GM23338 (cell line): Measurements from ENCODE around the gene IKBKE. TPM values are rescaled to one million over a fixed set of nuclear protein-coding genes. Genes with fewer than 3 reads are reported as not detected.

Experiments
- ATAC-seq: fragments of 200-7000 bp; cut with Tn5 transposase; 3 replicates; pipeline ENCODE4 v1.9.1; 2020
- DNase-seq: peaks from one replicate; pipeline ENCODE4 v3.0.0-alpha.2; 2015; ENCODE audit warnings: low spot score
- H2AFZ ChIP-seq: fragments of 200-600 bp; sonication (generic); 2 replicates; pipeline ENCODE4 v1.8.0; 2016; ENCODE audit warnings: antibody characterized with exemption, mild to moderate bottlenecking, moderate library complexity
- H3F3A ChIP-seq: fragments of 200-600 bp; sonication (generic); replicated peaks from 2 replicates; pipeline ENCODE4 v1.8.0; 2017; ENCODE audit warnings: antibody characterized with exemption, mixed run types, low read depth
- H3K27ac ChIP-seq: fragments of 200-600 bp; sonication (generic); 2 replicates; pipeline ENCODE4 v1.6.1; 2016; ENCODE audit warnings: low read depth
- H3K27me3 ChIP-seq: fragments of 200-600 bp; sonication (generic); 2 replicates; pipeline ENCODE4 v1.8.0; 2016; ENCODE audit warnings: mild to moderate bottlenecking, mixed run types, moderate library complexity; ENCODE audit not compliant: insufficient read depth
- H3K36me3 ChIP-seq: fragments of 200-600 bp; sonication (generic); 2 replicates; pipeline ENCODE4 v1.8.0; 2016; ENCODE audit warnings: mild to moderate bottlenecking; ENCODE audit not compliant: insufficient read depth
- H3K4me1 ChIP-seq: fragments of 200-600 bp; sonication (generic); 2 replicates; pipeline ENCODE4 v1.8.0; 2016; ENCODE audit warnings: mild to moderate bottlenecking, moderate library complexity; ENCODE audit not compliant: insufficient read depth
- H3K4me2 ChIP-seq: fragments of 200-600 bp; sonication (generic); 2 replicates; pipeline ENCODE4 v1.7.1; 2017; ENCODE audit warnings: mixed run types
- H3K4me3 ChIP-seq: fragments of 200-600 bp; sonication (generic); 2 replicates; pipeline ENCODE4 v1.6.1; 2016; ENCODE audit warnings: mixed run types
- H3K79me2 ChIP-seq: fragments of 200-600 bp; sonication (generic); replicated peaks from 2 replicates; pipeline ENCODE4 v1.8.0; 2017; ENCODE audit warnings: mild to moderate bottlenecking; ENCODE audit not compliant: insufficient read depth
- H3K9me2 ChIP-seq: fragments of 200-600 bp; sonication (generic); 2 replicates; pipeline ENCODE4 v1.8.0; 2017; ENCODE audit not compliant: insufficient read depth
- H4K20me1 ChIP-seq: fragments of 200-600 bp; sonication (generic); replicated peaks from 2 replicates; pipeline ENCODE4 v1.8.0; 2017; ENCODE audit warnings: mild to moderate bottlenecking; ENCODE audit not compliant: insufficient read depth
- H3K27ac Mint-ChIP-seq: 2 replicates; pipeline ENCODE4 v1.8.0; 2020; ENCODE audit warnings: inconsistent platforms, mild to moderate bottlenecking, moderate library complexity, mixed read lengths
- H3K27me3 Mint-ChIP-seq: 3 replicates; pipeline ENCODE4 v1.8.0; 2022; ENCODE audit warnings: low read depth, mild to moderate bottlenecking, moderate library complexity, mixed read lengths, inconsistent platforms; ENCODE audit not compliant: insufficient read depth, poor library complexity
- H3K36me3 Mint-ChIP-seq: 3 replicates; pipeline ENCODE4 v1.8.0; 2021; ENCODE audit warnings: low read depth, mild to moderate bottlenecking, inconsistent platforms, moderate library complexity, mixed read lengths
- H3K4me1 Mint-ChIP-seq: 3 replicates; pipeline ENCODE4 v1.8.0; 2020; ENCODE audit warnings: mild to moderate bottlenecking, inconsistent platforms, mixed read lengths
- H3K4me3 Mint-ChIP-seq: 3 replicates; pipeline ENCODE4 v1.8.0; 2021; ENCODE audit warnings: moderate library complexity, mild to moderate bottlenecking, inconsistent platforms, mixed read lengths
- H3K9me3 Mint-ChIP-seq: 3 replicates; pipeline ENCODE4 v1.8.0; 2020; ENCODE audit warnings: moderate library complexity, mild to moderate bottlenecking, inconsistent platforms, mixed read lengths
- CREB1 ChIP-seq: fragments of 250-450 bp; sonication (Bioruptor Pico); IDR thresholded peaks from 2 replicates; pipeline ENCODE4 v1.5.0; 2020; ENCODE audit warnings: low read depth, mild to moderate bottlenecking, moderate library complexity
- ETS1 ChIP-seq: IDR thresholded peaks from 2 replicates; pipeline ENCODE4 v1.6.1; 2016; ENCODE audit warnings: antibody characterized with exemption
- EZH2 ChIP-seq: fragments of 200-600 bp; sonication (generic); IDR thresholded peaks from one replicate; pipeline ENCODE4 v1.8.0; 2017; ENCODE audit warnings: antibody characterized with exemption, mild to moderate bottlenecking, low read depth; ENCODE audit not compliant: unreplicated experiment
- EZH2phosphoT487 ChIP-seq: fragments of 200-600 bp; sonication (generic); IDR thresholded peaks from one replicate; pipeline ENCODE4 v1.8.1; 2018; ENCODE audit warnings: antibody characterized with exemption; ENCODE audit not compliant: unreplicated experiment
- JUNB ChIP-seq: IDR thresholded peaks from one replicate; pipeline ENCODE4 v1.6.1; 2016; ENCODE audit warnings: antibody characterized with exemption; ENCODE audit not compliant: unreplicated experiment
- NANOG ChIP-seq: IDR thresholded peaks from 2 replicates; pipeline ENCODE4 v1.6.1; 2016; ENCODE audit warnings: antibody characterized with exemption, borderline replicate concordance
- POLR2AphosphoS5 ChIP-seq: IDR thresholded peaks from 2 replicates; pipeline ENCODE4 v1.6.1; 2016; ENCODE audit warnings: antibody characterized with exemption, low read depth
- REST ChIP-seq: IDR thresholded peaks from one replicate; pipeline ENCODE4 v1.6.1; 2018; ENCODE audit warnings: antibody characterized with exemption; ENCODE audit not compliant: unreplicated experiment
- STAT1 ChIP-seq: IDR thresholded peaks from one replicate; pipeline ENCODE4 v1.6.1; 2016; ENCODE audit warnings: antibody characterized with exemption; ENCODE audit not compliant: unreplicated experiment
- ZNF114 ChIP-seq: fragments of 250-450 bp; sonication (Bioruptor Pico); IDR thresholded peaks from 2 replicates; pipeline ENCODE4 v1.5.0; 2020; ENCODE audit warnings: mild to moderate bottlenecking, moderate library complexity
- ZNF331 ChIP-seq: fragments of 250-450 bp; sonication (Bioruptor Pico); IDR thresholded peaks from 2 replicates; pipeline ENCODE4 v1.5.0; 2020; ENCODE audit warnings: low read depth, mild to moderate bottlenecking, moderate library complexity
- polyA plus RNA-seq: library from polyadenylated mRNA; unstranded; fragments of >200 nt; fragmentation: Nextera tagmentation; extraction: Ambion mirVana; gene quantifications from 2 replicates; pipeline ENCODE4 v1.2.1, GENCODE V29; 2016
- total RNA-seq: library from RNA; depleted of rRNA; stranded (reverse); fragments of >200 nt; shearing (Covaris generic); gene quantifications from 2 replicates; pipeline ENCODE4 v1.2.3, GENCODE V29; 2014
- TF ChIP-seq, protein P1 (sequence below): fragments of 250-450 bp; sonication (Bioruptor Pico); IDR thresholded peaks from 2 replicates; pipeline ENCODE4 v1.5.0; 2020; ENCODE audit warnings: mild to moderate bottlenecking, moderate library complexity

IKBKE gene
- total and polyA plus RNA-seq, 2 experiments from 2014 or later, result 4.8 to 11.1 TPM

GRCh38 chr1:206480211-206480610 lies 9.9 kb downstream of the IKBKE start:
- H3K27me3 ChIP-seq, result no peaks in the 10 kb centered on the region
- DNase-seq, result no peak
- Mint-ChIP-seq H3K36me3 (peaks cover 29% of the 10 kb centered on the region), H3K9me3 (no peaks in the 10 kb centered on the region), H3K4me3 (no peak overlapping the region), H3K27ac (no peak overlapping the region), H3K4me1 (peaks cover 4% of the 10 kb centered on the region), H3K27me3 (peaks cover 12% of the 10 kb centered on the region)
- H3K4me2 ChIP-seq, result no peak overlapping the region
- no peaks in the 10 kb centered on the region for H3K79me2 ChIP-seq
- no peaks in the 10 kb centered on the region for H4K20me1 ChIP-seq
- no peaks in the 10 kb centered on the region; the same call in 1 of the 2 replicates for H3K36me3 ChIP-seq
- no peaks in the 10 kb centered on the region for H3F3A ChIP-seq
- H3K4me3 ChIP-seq, result no peak overlapping the region
- ATAC-seq, result no peak
- no peak overlapping the region for H3K27ac ChIP-seq
- no peaks in the 10 kb centered on the region for H3K9me2 ChIP-seq
- H3K4me1 ChIP-seq, result no peaks in the 10 kb centered on the region
- TF ChIP-seq CREB1 (CRISPR knock-in tag) (no peak), EZH2phosphoT487 (no peak), JUNB (no peak), ZNF114 (no peak), ZNF331 (no peak), REST (no peak), EZH2 (no peak), POLR2AphosphoS5 (no peak), STAT1 (no peak), ETS1 (no peak), NANOG (no peak)
- TF ChIP-seq, protein P1, sequence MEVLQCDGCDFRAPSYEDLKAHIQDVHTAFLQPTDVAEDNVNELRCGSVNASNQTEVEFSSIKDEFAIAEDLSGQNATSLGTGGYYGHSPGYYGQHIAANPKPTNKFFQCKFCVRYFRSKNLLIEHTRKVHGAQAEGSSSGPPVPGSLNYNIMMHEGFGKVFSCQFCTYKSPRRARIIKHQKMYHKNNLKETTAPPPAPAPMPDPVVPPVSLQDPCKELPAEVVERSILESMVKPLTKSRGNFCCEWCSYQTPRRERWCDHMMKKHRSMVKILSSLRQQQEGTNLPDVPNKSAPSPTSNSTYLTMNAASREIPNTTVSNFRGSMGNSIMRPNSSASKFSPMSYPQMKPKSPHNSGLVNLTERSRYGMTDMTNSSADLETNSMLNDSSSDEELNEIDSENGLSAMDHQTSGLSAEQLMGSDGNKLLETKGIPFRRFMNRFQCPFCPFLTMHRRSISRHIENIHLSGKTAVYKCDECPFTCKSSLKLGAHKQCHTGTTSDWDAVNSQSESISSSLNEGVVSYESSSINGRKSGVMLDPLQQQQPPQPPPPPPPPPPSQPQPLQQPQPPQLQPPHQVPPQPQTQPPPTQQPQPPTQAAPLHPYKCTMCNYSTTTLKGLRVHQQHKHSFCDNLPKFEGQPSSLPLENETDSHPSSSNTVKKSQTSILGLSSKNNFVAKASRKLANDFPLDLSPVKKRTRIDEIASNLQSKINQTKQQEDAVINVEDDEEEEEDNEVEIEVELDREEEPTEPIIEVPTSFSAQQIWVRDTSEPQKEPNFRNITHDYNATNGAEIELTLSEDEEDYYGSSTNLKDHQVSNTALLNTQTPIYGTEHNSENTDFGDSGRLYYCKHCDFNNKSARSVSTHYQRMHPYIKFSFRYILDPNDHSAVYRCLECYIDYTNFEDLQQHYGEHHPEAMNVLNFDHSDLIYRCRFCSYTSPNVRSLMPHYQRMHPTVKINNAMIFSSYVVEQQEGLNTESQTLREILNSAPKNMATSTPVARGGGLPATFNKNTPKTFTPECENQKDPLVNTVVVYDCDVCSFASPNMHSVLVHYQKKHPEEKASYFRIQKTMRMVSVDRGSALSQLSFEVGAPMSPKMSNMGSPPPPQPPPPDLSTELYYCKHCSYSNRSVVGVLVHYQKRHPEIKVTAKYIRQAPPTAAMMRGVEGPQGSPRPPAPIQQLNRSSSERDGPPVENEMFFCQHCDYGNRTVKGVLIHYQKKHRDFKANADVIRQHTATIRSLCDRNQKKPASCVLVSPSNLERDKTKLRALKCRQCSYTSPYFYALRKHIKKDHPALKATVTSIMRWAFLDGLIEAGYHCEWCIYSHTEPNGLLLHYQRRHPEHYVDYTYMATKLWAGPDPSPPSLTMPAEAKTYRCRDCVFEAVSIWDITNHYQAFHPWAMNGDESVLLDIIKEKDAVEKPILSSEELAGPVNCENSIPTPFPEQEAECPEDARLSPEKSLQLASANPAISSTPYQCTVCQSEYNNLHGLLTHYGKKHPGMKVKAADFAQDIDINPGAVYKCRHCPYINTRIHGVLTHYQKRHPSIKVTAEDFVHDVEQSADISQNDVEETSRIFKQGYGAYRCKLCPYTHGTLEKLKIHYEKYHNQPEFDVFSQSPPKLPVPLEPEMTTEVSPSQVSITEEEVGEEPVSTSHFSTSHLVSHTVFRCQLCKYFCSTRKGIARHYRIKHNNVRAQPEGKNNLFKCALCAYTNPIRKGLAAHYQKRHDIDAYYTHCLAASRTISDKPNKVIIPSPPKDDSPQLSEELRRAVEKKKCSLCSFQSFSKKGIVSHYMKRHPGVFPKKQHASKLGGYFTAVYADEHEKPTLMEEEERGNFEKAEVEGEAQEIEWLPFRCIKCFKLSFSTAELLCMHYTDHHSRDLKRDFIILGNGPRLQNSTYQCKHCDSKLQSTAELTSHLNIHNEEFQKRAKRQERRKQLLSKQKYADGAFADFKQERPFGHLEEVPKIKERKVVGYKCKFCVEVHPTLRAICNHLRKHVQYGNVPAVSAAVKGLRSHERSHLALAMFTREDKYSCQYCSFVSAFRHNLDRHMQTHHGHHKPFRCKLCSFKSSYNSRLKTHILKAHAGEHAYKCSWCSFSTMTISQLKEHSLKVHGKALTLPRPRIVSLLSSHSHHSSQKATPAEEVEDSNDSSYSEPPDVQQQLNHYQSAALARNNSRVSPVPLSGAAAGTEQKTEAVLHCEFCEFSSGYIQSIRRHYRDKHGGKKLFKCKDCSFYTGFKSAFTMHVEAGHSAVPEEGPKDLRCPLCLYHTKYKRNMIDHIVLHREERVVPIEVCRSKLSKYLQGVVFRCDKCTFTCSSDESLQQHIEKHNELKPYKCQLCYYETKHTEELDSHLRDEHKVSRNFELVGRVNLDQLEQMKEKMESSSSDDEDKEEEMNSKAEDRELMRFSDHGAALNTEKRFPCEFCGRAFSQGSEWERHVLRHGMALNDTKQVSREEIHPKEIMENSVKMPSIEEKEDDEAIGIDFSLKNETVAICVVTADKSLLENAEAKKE (CRISPR knock-in tag), result no peak
- no peak overlapping the region for H2AFZ ChIP-seq
